Measurements from ENCODE around the gene PSMB10.

Gene PSMB10

GRCh38 chr16:67963662-67964321 lies 27.1 kb upstream of the PSMB10 start:
- no peak for DNase-seq (ENCODE audit: low read depth)

GRCh38 chr16:67963292-67963661 lies 26.6 kb upstream of the PSMB10 start:
- DNase-seq (ENCODE audit: low read depth): no peak

GRCh38 chr16:67962135-67962534 lies 25.5 kb upstream of the PSMB10 start:
- no peak for DNase-seq (ENCODE audit: low read depth)

- no peak for DNase-seq (ENCODE audit: low read depth)
Observed at GRCh38 chr16:67961551-67961957, 24.9 kb upstream of the PSMB10 start.

- no peak for DNase-seq (ENCODE audit: low read depth)
Observed at GRCh38 chr16:67959536-67960329, 23.1 kb upstream of the PSMB10 start.

- DNase-seq (ENCODE audit: low read depth): no peak
Observed at GRCh38 chr16:67957622-67958021, 21.0 kb upstream of the PSMB10 start.

- no peak for DNase-seq (ENCODE audit: low read depth)
Observed at GRCh38 chr16:67954421-67955196, 18.0 kb upstream of the PSMB10 start.

GRCh38 chr16:67953641-67954375 lies 17.2 kb upstream of the PSMB10 start:
- DNase-seq (ENCODE audit: low read depth): no peak

- DNase-seq (ENCODE audit: low read depth): no peak
Observed at GRCh38 chr16:67951485-67951884, 14.8 kb upstream of the PSMB10 start.

GRCh38 chr16:67950335-67950843 lies 13.7 kb upstream of the PSMB10 start:
- DNase-seq (ENCODE audit: low read depth): no peak

- no peak for DNase-seq (ENCODE audit: low read depth)
Observed at GRCh38 chr16:67949645-67950044, 13.0 kb upstream of the PSMB10 start.

- no peak for DNase-seq (ENCODE audit: low read depth)
Observed at GRCh38 chr16:67948015-67948414, 11.4 kb upstream of the PSMB10 start.

- DNase-seq (ENCODE audit: low read depth): no peak
Observed at GRCh38 chr16:67946966-67947558, 10.4 kb upstream of the PSMB10 start.

- no peak for DNase-seq (ENCODE audit: low read depth)
Observed at GRCh38 chr16:67946128-67946569, 9.5 kb upstream of the PSMB10 start.

- no peak for DNase-seq (ENCODE audit: low read depth)
Observed at GRCh38 chr16:67945392-67945933, 8.8 kb upstream of the PSMB10 start.

- DNase-seq (ENCODE audit: low read depth): no peak
Observed at GRCh38 chr16:67944690-67945391, 8.2 kb upstream of the PSMB10 start.

- no peak for DNase-seq (ENCODE audit: low read depth)
Observed at GRCh38 chr16:67943619-67944504, 7.2 kb upstream of the PSMB10 start, which contains the start of gene LCAT. LCAT (minus strand) TSS chr16:67944120; CDS start chr16:67944101, 19 bp downstream.

- no peak for DNase-seq (ENCODE audit: low read depth)
Observed at GRCh38 chr16:67943256-67943618, 6.6 kb upstream of the PSMB10 start.

- DNase-seq (ENCODE audit: low read depth): no peak
Observed at GRCh38 chr16:67942510-67943255, 6.0 kb upstream of the PSMB10 start.
